Measurements from ENCODE around the gene GFOD2.

- TF ChIP-seq CTCF (IDR thresholded peaks at IDR 0.05) (no peak), POLR2AphosphoS5 (IDR thresholded peaks at IDR 0.05) (no peak), POLR2A (IDR thresholded peaks at IDR 0.05) (no peak), EP300 (IDR thresholded peaks at IDR 0.05) (no peak)
Measured at GRCh38 chr16:67749436-67750078, 30.4 kb upstream of the GFOD2 start.
